Measurements from ENCODE around the gene ZNF366.

Gene ZNF366

GRCh38 chr5:72511774-72512592, 4.8 kb upstream of the ZNF366 start:
- Histone ChIP-seq H3K4me1 (no peaks in the 10 kb centered on the region), H3K36me3 (replicated peaks) (no peaks in the 10 kb centered on the region), H3K4me3 (no peak overlapping the region), H3K9me3 (no peaks in the 10 kb centered on the region), H3K27me3 (ENCODE audit: low read depth) (no peaks in the 10 kb centered on the region)
- no peak for DNase-seq (ENCODE audit: low spot score in 2 of 2)
- in situ Hi-C loops (cut with MboI; ENCODE audit: low sequenced_read_pairs) = no loop called here

GRCh38 chr5:72511366-72511765, 4.2 kb upstream of the ZNF366 start:
- in situ Hi-C loops (cut with MboI; ENCODE audit: low sequenced_read_pairs) = no loop called here

GRCh38 chr5:72510610-72511181, 3.5 kb upstream of the ZNF366 start:
- Histone ChIP-seq H3K36me3 (replicated peaks) (no peaks in the 10 kb centered on the region), H3K27me3 (ENCODE audit: low read depth) (no peaks in the 10 kb centered on the region), H3K9me3 (no peaks in the 10 kb centered on the region), H3K4me3 (no peak overlapping the region), H3K4me1 (no peaks in the 10 kb centered on the region)
- DNase-seq (ENCODE audit: low spot score in 2 of 2) = no peak
- in situ Hi-C loops (cut with MboI; ENCODE audit: low sequenced_read_pairs) = no loop called here

More at GRCh38 chr5:72511366-72511765, 4.2 kb upstream of the ZNF366 start:
- H3K36me3 ChIP-seq (replicated peaks) = no peaks in the 10 kb centered on the region
- no peaks in the 10 kb centered on the region for H3K27me3 ChIP-seq (ENCODE audit: low read depth)
- no peak overlapping the region for H3K4me3 ChIP-seq
- no peak for DNase-seq (ENCODE audit: low spot score in 2 of 2)
- no peaks in the 10 kb centered on the region for H3K9me3 ChIP-seq
- H3K4me1 ChIP-seq = no peaks in the 10 kb centered on the region

GRCh38 chr5:72509401-72509800, 2.2 kb upstream of the ZNF366 start:
- no peak overlapping the region for H3K4me3 ChIP-seq
- no peaks in the 10 kb centered on the region for H3K9me3 ChIP-seq
- H3K4me1 ChIP-seq = no peaks in the 10 kb centered on the region
- H3K36me3 ChIP-seq (replicated peaks) = no peaks in the 10 kb centered on the region
- in situ Hi-C loops (cut with MboI; ENCODE audit: low sequenced_read_pairs) = no loop called here
- no peaks in the 10 kb centered on the region for H3K27me3 ChIP-seq (ENCODE audit: low read depth)
- DNase-seq (ENCODE audit: low spot score in 2 of 2) = no peak

- in situ Hi-C loops (cut with MboI; ENCODE audit: low sequenced_read_pairs) = no loop called here
- H3K4me3 ChIP-seq = no peak overlapping the region
Measured at GRCh38 chr5:72508241-72509170, 1.3 kb upstream of the ZNF366 start.

GRCh38 chr5:72507907-72508238, 663 bp upstream of the ZNF366 start:
- no peaks in the 10 kb centered on the region for H3K36me3 ChIP-seq (replicated peaks)
- no peaks in the 10 kb centered on the region for H3K4me1 ChIP-seq
- no peak overlapping the region for H3K4me3 ChIP-seq
- no peak for DNase-seq (ENCODE audit: low spot score in 2 of 2)
- no peaks in the 10 kb centered on the region for H3K9me3 ChIP-seq
- no peaks in the 10 kb centered on the region for H3K27me3 ChIP-seq (ENCODE audit: low read depth)
- in situ Hi-C loops (cut with MboI; ENCODE audit: low sequenced_read_pairs) = no loop called here

More at GRCh38 chr5:72508241-72509170, 1.3 kb upstream of the ZNF366 start:
- Histone ChIP-seq H3K36me3 (replicated peaks) (no peaks in the 10 kb centered on the region), H3K4me1 (no peaks in the 10 kb centered on the region), H3K27me3 (ENCODE audit: low read depth) (no peaks in the 10 kb centered on the region), H3K9me3 (no peaks in the 10 kb centered on the region)
- DNase-seq (ENCODE audit: low spot score in 2 of 2) = no peak

GRCh38 chr5:72506158-72506549, 1.1 kb downstream of the ZNF366 start:
- Histone ChIP-seq H3K4me1 (no peaks in the 10 kb centered on the region), H3K27me3 (ENCODE audit: low read depth) (no peaks in the 10 kb centered on the region), H3K9me3 (no peaks in the 10 kb centered on the region), H3K4me3 (no peak overlapping the region), H3K36me3 (replicated peaks) (no peaks in the 10 kb centered on the region)
- DNase-seq (ENCODE audit: low spot score in 2 of 2) = no peak
- in situ Hi-C loops (cut with MboI; ENCODE audit: low sequenced_read_pairs) = no loop called here

- H3K9me3 ChIP-seq = no peaks in the 10 kb centered on the region
- no peak overlapping the region for H3K4me3 ChIP-seq
- H3K4me1 ChIP-seq = no peaks in the 10 kb centered on the region
- H3K36me3 ChIP-seq (replicated peaks) = no peaks in the 10 kb centered on the region
- in situ Hi-C loops (cut with MboI; ENCODE audit: low sequenced_read_pairs) = no loop called here
- peak in 1 of 2 experiments; percentile 16 for DNase-seq (ENCODE audit: low spot score in 2 of 2)
- H3K27me3 ChIP-seq (ENCODE audit: low read depth) = no peaks in the 10 kb centered on the region
Measured at GRCh38 chr5:72505539-72506157, 1.6 kb downstream of the ZNF366 start.

- in situ Hi-C loops (cut with MboI; ENCODE audit: low sequenced_read_pairs) = no loop called here
- DNase-seq (ENCODE audit: low spot score in 2 of 2) = no peak
- no peaks in the 10 kb centered on the region for H3K36me3 ChIP-seq (replicated peaks)
- no peak overlapping the region for H3K4me3 ChIP-seq
- no peaks in the 10 kb centered on the region for H3K4me1 ChIP-seq
- H3K9me3 ChIP-seq = no peaks in the 10 kb centered on the region
- H3K27me3 ChIP-seq (ENCODE audit: low read depth) = no peaks in the 10 kb centered on the region
Measured at GRCh38 chr5:72505016-72505415, 2.2 kb downstream of the ZNF366 start.

- no peaks in the 10 kb centered on the region for H3K36me3 ChIP-seq (replicated peaks)
- H3K4me1 ChIP-seq = no peaks in the 10 kb centered on the region
- H3K27me3 ChIP-seq (ENCODE audit: low read depth) = no peaks in the 10 kb centered on the region
- H3K9me3 ChIP-seq = no peaks in the 10 kb centered on the region
- in situ Hi-C loops (cut with MboI; ENCODE audit: low sequenced_read_pairs) = no loop called here
- no peak for DNase-seq (ENCODE audit: low spot score in 2 of 2)
- H3K4me3 ChIP-seq = no peak overlapping the region
Measured at GRCh38 chr5:72503888-72504491, 3.2 kb downstream of the ZNF366 start.

- Histone ChIP-seq H3K4me1 (peaks cover 19% of the 10 kb centered on the region), H3K36me3 (replicated peaks) (no peaks in the 10 kb centered on the region), H3K27me3 (ENCODE audit: low read depth) (no peaks in the 10 kb centered on the region), H3K9me3 (no peaks in the 10 kb centered on the region), H3K4me3 (no peak overlapping the region)
- no peak for DNase-seq (ENCODE audit: low spot score in 2 of 2)
- in situ Hi-C loops (cut with MboI; ENCODE audit: low sequenced_read_pairs) = no loop called here
Measured at GRCh38 chr5:72501488-72501887, 5.7 kb downstream of the ZNF366 start.

- Histone ChIP-seq H3K4me3 (no peak overlapping the region), H3K27me3 (ENCODE audit: low read depth) (no peaks in the 10 kb centered on the region), H3K36me3 (replicated peaks) (no peaks in the 10 kb centered on the region), H3K9me3 (no peaks in the 10 kb centered on the region), H3K4me1 (peaks cover 19% of the 10 kb centered on the region)
- in situ Hi-C loops (cut with MboI; ENCODE audit: low sequenced_read_pairs) = no loop called here
- DNase-seq (ENCODE audit: low spot score in 2 of 2) = no peak
Measured at GRCh38 chr5:72499730-72500129, 7.5 kb downstream of the ZNF366 start.

- Histone ChIP-seq H3K9me3 (no peaks in the 10 kb centered on the region), H3K4me1 (peaks cover 19% of the 10 kb centered on the region), H3K36me3 (replicated peaks) (no peaks in the 10 kb centered on the region), H3K27me3 (ENCODE audit: low read depth) (no peaks in the 10 kb centered on the region), H3K4me3 (no peak overlapping the region)
- no peak for DNase-seq (ENCODE audit: low spot score in 2 of 2)
- in situ Hi-C loops (cut with MboI; ENCODE audit: low sequenced_read_pairs) = no loop called here
Measured at GRCh38 chr5:72499090-72499489, 8.1 kb downstream of the ZNF366 start.
